ENCODE data around the gene EIF4G2.

EIF4G2 gene

DNA sequence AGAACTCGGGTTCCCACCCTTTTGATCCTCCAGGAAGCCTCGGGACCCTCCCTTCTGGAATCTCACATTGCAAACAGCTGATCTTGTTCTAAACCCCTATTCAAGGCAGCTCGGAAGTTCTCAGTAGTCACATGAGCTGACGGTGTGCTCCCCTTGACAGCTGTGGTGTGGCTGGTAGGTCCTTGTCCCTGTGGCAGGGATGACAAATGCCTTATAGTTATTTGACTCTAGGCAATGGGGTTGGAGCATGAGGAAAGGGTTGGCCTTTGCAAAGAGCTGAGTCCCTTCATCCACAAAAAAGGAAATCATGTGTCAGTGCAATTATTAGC lies 23.6 kb downstream of the EIF4G2 start:
- TF ChIP-seq POLR2AphosphoS5 (IDR thresholded peaks at IDR 0.05; ENCODE audit: low read depth, low read length) (no peak), TAF1 (IDR thresholded peaks at IDR 0.05; ENCODE audit: borderline replicate concordance, insufficient read depth, low read length) (no peak), SIN3A (IDR thresholded peaks at IDR 0.05; ENCODE audit: borderline replicate concordance, insufficient read depth, low read length) (no peak), REST (IDR thresholded peaks at IDR 0.05; ENCODE audit: insufficient read depth in 1 of 2, low read depth in 2 of 2, low read length in 2 of 2) (no peak), FOXP2 (optimal IDR thresholded peaks at IDR 0.05; ENCODE audit: borderline replicate concordance, extremely low read depth, extremely low read length, insufficient read depth) (no peak)

DNA sequence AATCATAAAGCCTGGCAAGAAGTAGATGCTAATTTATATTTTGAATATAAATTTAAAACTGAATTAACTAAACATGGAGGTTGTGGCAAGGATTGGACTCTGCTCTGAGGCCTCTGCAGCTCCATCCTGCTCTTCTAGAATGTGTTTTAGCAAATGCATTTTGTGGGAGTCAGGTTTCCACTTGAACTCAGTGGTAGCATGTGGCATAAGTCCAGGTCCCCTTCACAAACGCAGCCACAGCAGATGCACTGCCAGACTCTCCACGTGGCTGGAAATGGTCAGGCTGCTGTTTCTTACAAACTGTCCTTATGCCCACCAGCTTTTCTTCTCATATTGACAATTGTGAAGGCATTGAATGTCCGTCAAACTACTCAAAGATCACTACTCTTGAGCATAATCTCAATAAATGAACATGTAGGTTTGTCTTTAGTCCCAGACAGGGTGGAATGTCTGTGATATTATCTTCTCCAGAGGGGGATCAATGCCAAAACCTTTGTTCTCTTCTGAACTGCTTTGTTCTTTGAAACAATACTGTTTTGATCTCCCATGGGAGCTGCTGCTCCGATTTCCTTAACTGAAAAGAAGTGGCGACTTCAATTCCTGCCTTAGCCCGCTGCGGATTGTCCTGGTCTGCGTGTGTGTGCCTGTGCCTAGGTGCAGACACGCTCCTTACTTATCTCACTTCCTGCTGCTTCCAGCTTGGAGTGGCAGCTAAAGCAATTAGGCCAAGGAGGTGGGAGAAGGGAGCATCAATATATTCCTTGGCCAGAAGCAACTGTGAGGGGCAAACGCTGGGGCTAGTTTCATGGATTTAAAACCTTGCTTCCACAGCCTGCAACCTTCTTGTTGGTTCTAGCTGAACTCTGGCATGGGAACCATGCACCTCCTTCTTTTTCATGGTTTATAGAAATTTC lies 24.2 kb downstream of the EIF4G2 start:
- no peak for TF ChIP-seq TAF1 (IDR thresholded peaks at IDR 0.05; ENCODE audit: borderline replicate concordance, insufficient read depth, low read length)
- TF ChIP-seq FOXP2 (optimal IDR thresholded peaks at IDR 0.05; ENCODE audit: borderline replicate concordance, extremely low read depth, extremely low read length, insufficient read depth), result no peak
- TF ChIP-seq POLR2AphosphoS5 (IDR thresholded peaks at IDR 0.05; ENCODE audit: low read depth, low read length), result no peak
- no peak for TF ChIP-seq SIN3A (IDR thresholded peaks at IDR 0.05; ENCODE audit: borderline replicate concordance, insufficient read depth, low read length)
- TF ChIP-seq REST (IDR thresholded peaks at IDR 0.05; ENCODE audit: insufficient read depth in 1 of 2, low read depth in 2 of 2, low read length in 2 of 2), result no peak

DNA sequence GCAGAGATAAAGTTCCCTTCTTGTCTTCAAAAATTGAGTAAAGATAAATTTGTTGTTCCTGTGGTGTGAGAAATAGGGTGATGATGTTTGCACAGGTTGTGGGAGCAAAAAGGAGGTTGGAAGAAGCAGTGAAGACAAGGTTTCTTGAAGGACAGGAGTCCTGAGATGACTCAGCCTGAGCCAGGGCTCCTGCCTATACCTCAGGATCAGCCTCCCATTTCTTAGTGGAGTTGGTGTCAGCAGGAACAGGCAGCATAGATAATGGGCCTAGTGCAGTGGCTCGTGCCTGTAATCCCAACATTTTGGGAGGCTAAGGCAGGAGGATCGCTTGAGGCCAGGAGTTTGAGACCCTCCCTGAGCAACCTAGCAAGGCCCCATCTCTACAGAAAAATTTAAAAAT lies 28.7 kb downstream of the EIF4G2 start:
- TF ChIP-seq REST (IDR thresholded peaks at IDR 0.05; ENCODE audit: insufficient read depth in 1 of 2, low read depth in 2 of 2, low read length in 2 of 2), result no peak
- no peak for TF ChIP-seq SIN3A (IDR thresholded peaks at IDR 0.05; ENCODE audit: borderline replicate concordance, insufficient read depth, low read length)
- no peak for TF ChIP-seq POLR2AphosphoS5 (IDR thresholded peaks at IDR 0.05; ENCODE audit: low read depth, low read length)
- TF ChIP-seq TAF1 (IDR thresholded peaks at IDR 0.05; ENCODE audit: borderline replicate concordance, insufficient read depth, low read length), result no peak
- no peak for TF ChIP-seq FOXP2 (optimal IDR thresholded peaks at IDR 0.05; ENCODE audit: borderline replicate concordance, extremely low read depth, extremely low read length, insufficient read depth)

- TF ChIP-seq TAF1 (IDR thresholded peaks at IDR 0.05; ENCODE audit: borderline replicate concordance, insufficient read depth, low read length), result no peak
- no peak for TF ChIP-seq SIN3A (IDR thresholded peaks at IDR 0.05; ENCODE audit: borderline replicate concordance, insufficient read depth, low read length)
Measured at GRCh38 chr11:10779086-10779485, 29.6 kb downstream of the EIF4G2 start.

DNA sequence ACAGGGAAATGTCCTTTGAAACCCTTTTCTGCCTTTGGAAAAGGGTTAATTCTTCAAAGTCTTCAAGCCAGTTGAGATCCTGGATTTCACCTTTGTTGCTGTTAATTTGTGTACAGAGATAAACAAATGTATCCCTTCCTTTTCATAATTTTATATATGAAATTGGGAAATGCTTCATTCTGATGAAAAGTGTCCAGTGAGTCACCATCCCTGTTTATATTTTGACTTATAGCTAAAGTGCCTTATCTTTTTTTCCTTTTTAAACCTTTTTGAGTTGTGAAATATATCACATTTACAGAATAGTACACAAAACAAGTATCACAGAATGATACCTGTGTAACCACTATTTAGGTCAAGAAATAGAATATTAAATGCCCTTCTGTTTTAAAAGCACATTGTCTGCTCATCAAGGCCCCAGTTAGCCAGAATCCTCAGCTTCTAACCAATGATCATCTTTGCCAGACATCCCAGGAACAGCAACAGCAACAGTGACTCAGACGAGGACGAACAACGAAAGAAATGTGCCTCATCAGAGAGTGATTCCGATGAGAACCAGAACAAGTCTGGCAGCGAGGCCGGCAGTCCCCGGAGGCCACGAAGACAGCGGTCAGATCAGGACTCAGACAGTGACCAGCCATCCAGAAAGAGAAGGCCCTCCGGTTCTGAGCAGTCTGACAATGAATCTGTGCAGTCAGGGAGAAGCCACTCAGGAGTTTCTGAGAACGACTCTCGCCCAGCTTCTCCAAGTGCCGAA lies 30.3 kb downstream of the EIF4G2 start:
- no peak for TF ChIP-seq SIN3A (IDR thresholded peaks at IDR 0.05; ENCODE audit: borderline replicate concordance, insufficient read depth, low read length)
- no peak for TF ChIP-seq POLR2AphosphoS5 (IDR thresholded peaks at IDR 0.05; ENCODE audit: low read depth, low read length)
- TF ChIP-seq FOXP2 (optimal IDR thresholded peaks at IDR 0.05; ENCODE audit: borderline replicate concordance, extremely low read depth, extremely low read length, insufficient read depth), result no peak
- no peak for TF ChIP-seq REST (IDR thresholded peaks at IDR 0.05; ENCODE audit: insufficient read depth in 1 of 2, low read depth in 2 of 2, low read length in 2 of 2)
- no peak for TF ChIP-seq TAF1 (IDR thresholded peaks at IDR 0.05; ENCODE audit: borderline replicate concordance, insufficient read depth, low read length)

Data from PFSK-1 (cell line).